Breast epithelium (tissue), 3 donors: ENCODE measurements around the gene FTO.

Experiments used
- POLR2A ChIP-seq: fragments of 450-650 bp; IDR thresholded peaks from one replicate; pipeline ENCODE4 v1.6.1; 2016; ENCODE audit warnings: antibody characterized with exemption, mild to moderate bottlenecking, moderate library complexity
- TF ChIP-seq, protein P1 (sequence below), 3 donors: fragments of 450-650 bp; IDR thresholded peaks; one replicate each; pipeline ENCODE4 v1.5.1; 2016 to 2017; ENCODE audit warnings: antibody characterized with exemption in 3 of 3, mild to moderate bottlenecking in 3 of 3, moderate library complexity in 3 of 3

- TF ChIP-seq POLR2A: no peak
- TF ChIP-seq, protein P1, sequence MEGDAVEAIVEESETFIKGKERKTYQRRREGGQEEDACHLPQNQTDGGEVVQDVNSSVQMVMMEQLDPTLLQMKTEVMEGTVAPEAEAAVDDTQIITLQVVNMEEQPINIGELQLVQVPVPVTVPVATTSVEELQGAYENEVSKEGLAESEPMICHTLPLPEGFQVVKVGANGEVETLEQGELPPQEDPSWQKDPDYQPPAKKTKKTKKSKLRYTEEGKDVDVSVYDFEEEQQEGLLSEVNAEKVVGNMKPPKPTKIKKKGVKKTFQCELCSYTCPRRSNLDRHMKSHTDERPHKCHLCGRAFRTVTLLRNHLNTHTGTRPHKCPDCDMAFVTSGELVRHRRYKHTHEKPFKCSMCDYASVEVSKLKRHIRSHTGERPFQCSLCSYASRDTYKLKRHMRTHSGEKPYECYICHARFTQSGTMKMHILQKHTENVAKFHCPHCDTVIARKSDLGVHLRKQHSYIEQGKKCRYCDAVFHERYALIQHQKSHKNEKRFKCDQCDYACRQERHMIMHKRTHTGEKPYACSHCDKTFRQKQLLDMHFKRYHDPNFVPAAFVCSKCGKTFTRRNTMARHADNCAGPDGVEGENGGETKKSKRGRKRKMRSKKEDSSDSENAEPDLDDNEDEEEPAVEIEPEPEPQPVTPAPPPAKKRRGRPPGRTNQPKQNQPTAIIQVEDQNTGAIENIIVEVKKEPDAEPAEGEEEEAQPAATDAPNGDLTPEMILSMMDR (IDR thresholded peaks at IDR 0.05): no peak
These were observed 83.5 kb downstream of the FTO start for GRCh38 chr16:53787423-53787822.
